Transverse colon (tissue), 4 donors: Measurements from ENCODE around the gene UBN2.

Experiments
- POLR2A ChIP-seq: fragments of 450-650 bp; IDR thresholded peaks from one replicate; pipeline ENCODE4 v1.6.1; 2016; ENCODE audit warnings: antibody characterized with exemption, mild to moderate bottlenecking, moderate library complexity
- POLR2AphosphoS5 ChIP-seq, 3 donors: sonication (generic); formaldehyde crosslinking; IDR thresholded peaks; one replicate each; pipeline ENCODE4 v1.6.1; 2016; ENCODE audit warnings: antibody characterized with exemption in 3 of 3
- TF ChIP-seq, protein P1 (sequence below), 5 experiments: fragments of 200-600 bp in 3 of 5; fragments of 450-650 bp in 2 of 5; sonication (generic) in 3 of 5; IDR thresholded peaks; 1 replicate in 2 of 5; 2 replicates in 3 of 5; pipeline ENCODE4 v1.5.1; 2016 to 2017; ENCODE audit warnings: antibody characterized with exemption in 5 of 5, inconsistent platforms in 3 of 5, mild to moderate bottlenecking in 2 of 5, moderate library complexity in 1 of 5

- TF ChIP-seq, protein P1, sequence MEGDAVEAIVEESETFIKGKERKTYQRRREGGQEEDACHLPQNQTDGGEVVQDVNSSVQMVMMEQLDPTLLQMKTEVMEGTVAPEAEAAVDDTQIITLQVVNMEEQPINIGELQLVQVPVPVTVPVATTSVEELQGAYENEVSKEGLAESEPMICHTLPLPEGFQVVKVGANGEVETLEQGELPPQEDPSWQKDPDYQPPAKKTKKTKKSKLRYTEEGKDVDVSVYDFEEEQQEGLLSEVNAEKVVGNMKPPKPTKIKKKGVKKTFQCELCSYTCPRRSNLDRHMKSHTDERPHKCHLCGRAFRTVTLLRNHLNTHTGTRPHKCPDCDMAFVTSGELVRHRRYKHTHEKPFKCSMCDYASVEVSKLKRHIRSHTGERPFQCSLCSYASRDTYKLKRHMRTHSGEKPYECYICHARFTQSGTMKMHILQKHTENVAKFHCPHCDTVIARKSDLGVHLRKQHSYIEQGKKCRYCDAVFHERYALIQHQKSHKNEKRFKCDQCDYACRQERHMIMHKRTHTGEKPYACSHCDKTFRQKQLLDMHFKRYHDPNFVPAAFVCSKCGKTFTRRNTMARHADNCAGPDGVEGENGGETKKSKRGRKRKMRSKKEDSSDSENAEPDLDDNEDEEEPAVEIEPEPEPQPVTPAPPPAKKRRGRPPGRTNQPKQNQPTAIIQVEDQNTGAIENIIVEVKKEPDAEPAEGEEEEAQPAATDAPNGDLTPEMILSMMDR (IDR thresholded peaks at IDR 0.05), result no peak
- TF ChIP-seq POLR2A (no peak), POLR2AphosphoS5 (IDR thresholded peaks at IDR 0.05) (no peak)
These were observed 49.6 kb upstream of the UBN2 start for GRCh38 chr7:139181404-139181803.
